Left lung (tissue), 10 donors: ENCODE data around the gene ATG9A. TPM values are rescaled to one million over a fixed set of nuclear protein-coding genes. Genes with fewer than 3 reads are reported as not detected.
A peak's percentile ranks its signal among the peaks of the same experiment; 100 is the strongest.

Experiments used
- ATAC-seq: fragments of 200-7000 bp; cut with Tn5 transposase; one replicate; pipeline ENCODE4 v1.9.1; 2020; ENCODE audit warnings: moderate library complexity
- DNase-seq, 4 donors: peaks; one replicate each; pipeline ENCODE4 v3.0.0-alpha.2; 2013 to 2020
- H3K27ac ChIP-seq, 2 donors: fragments of 200-600 bp; sonication (generic) in 1 of 2; one replicate each; pipeline versions ENCODE4 v1.5.0 to v1.8.0; 2020 to 2021
- H3K27me3 ChIP-seq, 2 donors: fragments of 200-600 bp; sonication (generic) in 1 of 2; one replicate each; pipeline versions ENCODE4 v1.5.0 to v1.8.0; 2020 to 2021
- H3K36me3 ChIP-seq, 2 donors: fragments of 200-600 bp; sonication (generic) in 1 of 2; one replicate each; pipeline versions ENCODE4 v1.5.0 to v1.8.0; 2020 to 2021
- H3K4me1 ChIP-seq, 2 donors: fragments of 200-600 bp; one replicate each; pipeline ENCODE4 v1.8.0; 2021
- H3K4me3 ChIP-seq, 2 donors: fragments of 200-600 bp; sonication (generic) in 1 of 2; one replicate each; pipeline versions ENCODE4 v1.5.0 to v1.8.0; 2020 to 2021; ENCODE audit warnings: mild to moderate bottlenecking in 1 of 2
- H3K9me3 ChIP-seq, 2 donors: fragments of 200-600 bp; sonication (generic) in 1 of 2; one replicate each; pipeline versions ENCODE4 v1.5.0 to v1.8.0; 2020 to 2021
- CTCF ChIP-seq, 2 donors: fragments of 200-600 bp; sonication (generic) in 1 of 2; IDR thresholded peaks; one replicate each; pipeline versions ENCODE4 v1.5.0 to v1.8.0; 2021; ENCODE audit warnings: antibody characterized with exemption in 2 of 2
- intact Hi-C, 2 donors: fragments of 100-400 bp; cut with DNase I; formaldehyde crosslinking; loops; one replicate each; pipeline versions ENCODE4 v1.11.2 to v1.14.2; 2022
- polyA plus RNA-seq, 6 donors: library from polyadenylated mRNA; unstranded; fragments of 120-200 nt; gene quantifications; one replicate each; pipeline ENCODE4 v1.2.1, GENCODE V29; 2013; ENCODE audit not compliant: insufficient read length in 6 of 6
- total RNA-seq, 2 donors: library from RNA; stranded (reverse); fragmentation: NEBNext Ultra II Directional; extraction: Animal tissue kit (Norgen Biotek cat#: 25700); gene quantifications; one replicate each; pipeline ENCODE4 v1.2.1, GENCODE V29; 2021
- donor health status: DM: no; HTN: yes; CAD: no.
- donor health status: DM: no; HTN: no; CAD: no.

The ATG9A gene
- total and polyA plus RNA-seq, 8 donors: 43.1 to 58.9 (median 48.7) TPM

- H3K4me1 ChIP-seq: peaks cover 18 to 55% of the 10 kb centered on the region in 2 donors
- H3K36me3 ChIP-seq: peaks cover 0 to 58% of the 10 kb centered on the region in 2 donors
- intact Hi-C loops: no loop called here
- ATAC-seq: peak; percentile 91
- H3K4me3 ChIP-seq: peak within 1 kb of the TSS; percentile 98
- H3K9me3 ChIP-seq: no peaks in the 10 kb centered on the region
- no peak for TF ChIP-seq CTCF (IDR thresholded peaks at IDR 0.05)
- H3K27ac ChIP-seq: peak within 1 kb of the TSS; percentile 99 to 100
- H3K27me3 ChIP-seq: no peaks in the 10 kb centered on the region
- peak; percentile 80 to 99 (median 88) for DNase-seq
These were observed 52.5 kb downstream of the ATG9A start, which contains the start of gene CNPPD1 for GRCh38 chr2:219176818-219177551. Gene CNPPD1 (minus strand): TSS chr2:219176925. CDS start chr2:219176828, 97 bp downstream.

- H3K4me3 ChIP-seq: peak overlapping the region; percentile 98
- peak overlapping the region; percentile 99 to 100 for H3K27ac ChIP-seq
- no peak for TF ChIP-seq CTCF (IDR thresholded peaks at IDR 0.05)
- H3K9me3 ChIP-seq: no peaks in the 10 kb centered on the region
- no peaks in the 10 kb centered on the region for H3K27me3 ChIP-seq
- peak; percentile 45 for ATAC-seq
- H3K36me3 ChIP-seq: peaks cover 0 to 57% of the 10 kb centered on the region in 2 donors
- peak in 3 of 4 donors; percentile 8 to 70 (median 44) for DNase-seq
- H3K4me1 ChIP-seq: peaks cover 18 to 54% of the 10 kb centered on the region in 2 donors
- intact Hi-C loops: no loop called here
These were observed 53.3 kb downstream of the ATG9A start for GRCh38 chr2:219175928-219176817.

- H3K4me1 ChIP-seq: peaks cover 18 to 54% of the 10 kb centered on the region in 2 donors
- H3K4me3 ChIP-seq: peak overlapping the region in 1 of 2 donors; percentile 98
- H3K27ac ChIP-seq: peak overlapping the region in 1 of 2 donors; percentile 100
- H3K27me3 ChIP-seq: no peaks in the 10 kb centered on the region
- H3K9me3 ChIP-seq: no peaks in the 10 kb centered on the region
- intact Hi-C loops: no loop called here
- DNase-seq (no peak), ATAC-seq (no peak)
- H3K36me3 ChIP-seq: peaks cover 0 to 50% of the 10 kb centered on the region in 2 donors
- TF ChIP-seq CTCF (IDR thresholded peaks at IDR 0.05): no peak
These were observed 54.0 kb downstream of the ATG9A start for GRCh38 chr2:219175486-219175885.

- TF ChIP-seq CTCF (IDR thresholded peaks at IDR 0.05): no peak
- H3K4me1 ChIP-seq: peaks cover 18 to 48% of the 10 kb centered on the region in 2 donors
- no peak overlapping the region for H3K27ac ChIP-seq
- H3K36me3 ChIP-seq: peaks cover 0 to 43% of the 10 kb centered on the region in 2 donors
- ATAC-seq (no peak), DNase-seq (no peak)
- no peaks in the 10 kb centered on the region for H3K9me3 ChIP-seq
- no peaks in the 10 kb centered on the region for H3K27me3 ChIP-seq
- H3K4me3 ChIP-seq: no peak overlapping the region
- intact Hi-C loops: loop anchor here in 1 of 2 donors (5.0 kb wide), 1 partner anchor 122 kb away; no protein-coding TSS in a partner anchor
These were observed 54.6 kb downstream of the ATG9A start for GRCh38 chr2:219174801-219175200.
